Stimulated activated memory B cell treated with anti-CD40 and anti-IgM and Interleukin-4, amounts not matched to agents 10 μg/mL and 1 μg/mL and 100 μg/mL, for 72 hours (primary cell): Measurements from ENCODE around the gene ROBO1.
"Not testable (repeated sequence)": the region's sequence is repeated elsewhere in the genome, so short reads cannot be mapped to it uniquely, and the experiment has no call there.

Experiments used
- ATAC-seq: fragments of 150-1000 bp; cut with Tn5 transposase; 2 replicates; pipeline ENCODE4 v1.10.0; 2021
- H3K27ac Mint-ChIP-seq: one replicate; pipeline ENCODE4 v1.8.0; 2022; ENCODE audit warnings: mild to moderate bottlenecking, mixed read lengths
- H3K27me3 Mint-ChIP-seq: one replicate; pipeline ENCODE4 v1.8.0; 2022; ENCODE audit warnings: mixed read lengths
- H3K36me3 Mint-ChIP-seq: one replicate; pipeline ENCODE4 v1.8.0; 2022; ENCODE audit warnings: mixed read lengths
- H3K4me1 Mint-ChIP-seq: one replicate; pipeline ENCODE4 v1.8.0; 2022; ENCODE audit warnings: mixed read lengths
- H3K4me3 Mint-ChIP-seq: one replicate; pipeline ENCODE4 v1.8.0; 2022; ENCODE audit warnings: mild to moderate bottlenecking, moderate library complexity, mixed read lengths
- H3K9me3 Mint-ChIP-seq: one replicate; pipeline ENCODE4 v1.8.0; 2022; ENCODE audit warnings: mixed read lengths

ROBO1 gene

DNA sequence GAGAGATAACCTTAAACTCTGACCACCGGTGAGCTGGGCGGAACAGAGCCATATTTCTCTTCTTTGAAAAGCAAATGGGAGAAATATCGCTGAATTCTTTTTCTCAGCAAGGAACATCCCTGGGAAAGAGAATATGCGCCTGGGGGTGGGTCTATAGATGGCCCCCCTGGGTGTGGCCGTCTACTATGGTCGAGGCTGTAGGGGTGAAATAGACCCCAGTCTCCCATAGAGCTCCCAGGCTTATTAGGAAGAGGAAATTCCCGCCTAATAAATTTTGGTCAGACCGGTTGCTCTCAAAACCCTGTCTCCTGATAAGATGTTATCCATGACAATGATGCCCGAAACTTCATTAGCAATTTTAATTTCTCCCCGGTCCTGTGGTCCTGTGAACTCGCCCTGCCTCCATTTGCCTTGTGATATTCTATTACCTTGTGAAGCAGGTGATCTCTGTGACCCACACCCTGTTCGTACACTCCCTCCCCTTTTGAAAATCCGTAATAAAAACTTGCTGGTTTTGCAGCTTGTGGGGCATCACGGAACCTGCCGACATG, 441.9 kb downstream of the ROBO1 start:
- not testable (repeated sequence) for H3K9me3 Mint-ChIP-seq, H3K36me3 Mint-ChIP-seq, H3K4me1 Mint-ChIP-seq, H3K27ac Mint-ChIP-seq, ATAC-seq, H3K4me3 Mint-ChIP-seq, H3K27me3 Mint-ChIP-seq

DNA sequence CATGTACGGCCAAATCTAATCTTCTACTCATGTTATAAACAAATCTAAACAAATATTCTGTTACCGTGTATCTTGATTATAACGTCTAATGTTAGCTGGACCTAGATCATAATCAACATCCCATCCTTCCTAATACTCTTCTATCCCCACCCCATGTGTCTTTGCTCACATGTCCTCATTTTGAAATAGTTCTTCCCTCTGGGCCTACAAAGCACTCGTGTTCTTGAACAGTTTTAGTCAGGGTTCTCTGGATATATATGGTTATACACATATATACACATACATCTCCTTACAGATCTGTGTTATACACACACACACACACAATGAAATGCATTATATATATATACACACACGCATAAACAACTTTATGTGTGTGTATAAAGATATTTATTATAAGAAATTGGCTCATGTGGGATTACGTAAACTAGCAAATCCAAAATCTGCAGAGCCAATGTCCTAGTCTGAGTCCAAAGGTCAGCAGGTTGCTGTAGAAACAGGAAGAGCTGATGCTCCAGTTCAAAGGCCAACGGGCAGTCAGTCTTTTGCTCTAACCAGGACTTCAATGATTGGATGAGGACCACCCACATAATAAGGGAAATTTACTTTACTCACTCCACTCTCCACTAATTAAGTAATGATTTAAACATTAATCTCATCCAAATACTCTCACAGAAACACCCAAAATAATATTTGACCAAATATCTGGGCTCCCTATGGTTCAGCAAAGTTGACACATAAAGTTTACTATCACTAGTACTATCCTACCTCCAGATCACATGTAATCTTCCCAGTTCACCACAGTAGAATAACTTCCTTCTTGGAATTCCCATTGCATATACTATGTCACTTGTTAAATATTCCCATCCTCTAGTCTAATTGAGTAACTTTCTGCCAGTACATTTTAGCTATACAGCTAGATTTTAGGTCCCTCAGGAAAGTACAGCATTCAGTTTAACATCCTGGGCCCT, 450.0 kb downstream of the ROBO1 start:
- no peak for ATAC-seq
- Mint-ChIP-seq H3K9me3 (peaks cover 6% of the 10 kb centered on the region), H3K27ac (no peak overlapping the region), H3K36me3 (no peaks in the 10 kb centered on the region), H3K4me1 (no peaks in the 10 kb centered on the region), H3K4me3 (no peak overlapping the region), H3K27me3 (no peaks in the 10 kb centered on the region)

DNA sequence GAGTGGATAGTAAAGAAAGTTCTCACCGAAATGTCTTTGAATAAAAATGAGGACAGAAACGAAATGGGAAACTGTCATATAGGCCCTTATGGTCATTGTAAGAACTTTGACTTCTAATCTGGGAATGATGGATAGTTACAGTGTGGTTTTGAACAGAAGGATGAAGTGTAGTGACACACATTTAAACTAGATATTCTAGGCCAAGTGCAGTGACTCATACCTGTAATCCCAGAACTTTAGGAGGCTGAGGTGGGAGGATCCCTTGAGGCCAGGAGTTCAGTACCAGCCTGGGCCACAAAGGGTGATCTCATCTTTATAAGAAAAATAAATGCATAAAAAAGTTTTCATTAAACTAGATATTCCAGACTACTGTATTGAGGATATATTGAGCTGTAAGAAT, 452.8 kb downstream of the ROBO1 start:
- Mint-ChIP-seq H3K4me3 (no peak overlapping the region), H3K27me3 (no peaks in the 10 kb centered on the region), H3K36me3 (no peaks in the 10 kb centered on the region), H3K9me3 (peaks cover 6% of the 10 kb centered on the region), H3K27ac (no peak overlapping the region), H3K4me1 (no peaks in the 10 kb centered on the region)
- no peak for ATAC-seq

DNA sequence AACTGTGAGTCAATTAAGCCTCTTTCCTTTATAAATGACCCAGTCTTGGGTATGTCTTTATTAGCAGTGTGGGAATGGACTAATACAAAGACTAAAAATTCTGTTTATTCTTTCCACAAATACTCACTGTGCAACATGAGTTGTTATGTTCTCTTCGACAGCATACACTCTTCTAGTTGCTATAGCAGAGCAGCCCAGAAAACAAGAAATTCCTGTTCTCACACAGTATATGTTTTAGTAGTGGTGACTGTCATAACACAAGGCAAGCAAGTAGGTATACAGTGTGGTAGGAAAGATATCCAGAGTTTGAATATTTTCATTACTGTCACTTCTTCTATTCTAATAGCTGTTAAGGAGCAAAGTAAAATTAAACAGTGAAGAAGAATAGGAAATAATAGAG, 453.3 kb downstream of the ROBO1 start:
- Mint-ChIP-seq H3K27me3 (no peaks in the 10 kb centered on the region), H3K36me3 (no peaks in the 10 kb centered on the region), H3K27ac (no peak overlapping the region), H3K4me3 (no peak overlapping the region), H3K9me3 (peaks cover 6% of the 10 kb centered on the region), H3K4me1 (no peaks in the 10 kb centered on the region)
- no peak for ATAC-seq

DNA sequence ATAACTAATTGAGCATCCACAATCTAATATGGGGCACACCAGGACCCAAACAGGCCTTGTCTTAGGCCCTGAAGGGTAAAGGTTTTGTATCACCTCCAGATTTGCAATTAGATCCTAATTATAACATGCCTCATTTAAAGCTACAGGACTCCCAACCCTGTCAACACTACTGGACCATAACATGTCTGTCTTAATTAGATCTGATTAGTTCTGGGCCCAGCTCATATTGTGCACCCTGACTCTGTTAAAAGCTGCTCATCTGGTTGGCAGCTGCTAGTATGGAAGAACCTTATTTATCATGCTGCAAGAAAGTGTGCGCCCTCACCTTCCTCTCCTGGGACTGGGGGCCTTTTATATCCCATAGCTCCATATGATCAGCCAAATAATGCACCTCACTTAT, 457.8 kb downstream of the ROBO1 start:
- Mint-ChIP-seq H3K9me3 (no peaks in the 10 kb centered on the region), H3K27me3 (no peaks in the 10 kb centered on the region), H3K4me1 (no peaks in the 10 kb centered on the region), H3K36me3 (no peaks in the 10 kb centered on the region), H3K4me3 (no peak overlapping the region), H3K27ac (no peak overlapping the region)
- no peak for ATAC-seq

DNA sequence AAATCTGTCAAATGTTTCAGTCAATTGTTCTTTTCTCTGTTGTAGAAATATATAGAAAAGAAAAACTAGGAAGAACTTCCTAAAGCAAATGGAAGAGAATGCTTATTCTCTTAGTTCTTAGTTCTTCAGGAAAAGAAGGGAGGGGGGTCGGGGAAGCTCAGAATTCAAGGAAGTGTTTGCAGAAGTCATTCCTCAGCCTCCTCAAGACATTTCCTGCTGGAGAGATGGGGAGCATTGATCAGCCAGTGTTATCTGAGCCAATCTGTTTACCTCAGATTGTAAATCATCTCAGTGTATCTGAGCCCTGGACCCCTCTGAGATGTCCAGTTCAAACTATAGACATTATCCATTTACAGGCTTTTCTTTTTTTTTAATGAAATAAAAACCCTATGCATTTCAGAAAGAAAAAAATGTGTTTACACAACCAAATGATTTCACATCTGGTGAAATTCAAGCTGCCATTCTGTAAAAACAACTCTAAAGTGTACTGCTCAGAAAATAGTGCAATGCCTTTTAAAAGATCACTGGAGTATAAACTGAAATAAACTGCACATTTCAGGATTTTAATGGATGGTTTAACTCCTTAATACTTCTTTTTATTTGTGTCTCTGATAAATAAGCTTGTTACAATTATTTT, 460.7 kb downstream of the ROBO1 start:
- ATAC-seq, result no peak
- H3K4me3 Mint-ChIP-seq, result no peak overlapping the region

DNA sequence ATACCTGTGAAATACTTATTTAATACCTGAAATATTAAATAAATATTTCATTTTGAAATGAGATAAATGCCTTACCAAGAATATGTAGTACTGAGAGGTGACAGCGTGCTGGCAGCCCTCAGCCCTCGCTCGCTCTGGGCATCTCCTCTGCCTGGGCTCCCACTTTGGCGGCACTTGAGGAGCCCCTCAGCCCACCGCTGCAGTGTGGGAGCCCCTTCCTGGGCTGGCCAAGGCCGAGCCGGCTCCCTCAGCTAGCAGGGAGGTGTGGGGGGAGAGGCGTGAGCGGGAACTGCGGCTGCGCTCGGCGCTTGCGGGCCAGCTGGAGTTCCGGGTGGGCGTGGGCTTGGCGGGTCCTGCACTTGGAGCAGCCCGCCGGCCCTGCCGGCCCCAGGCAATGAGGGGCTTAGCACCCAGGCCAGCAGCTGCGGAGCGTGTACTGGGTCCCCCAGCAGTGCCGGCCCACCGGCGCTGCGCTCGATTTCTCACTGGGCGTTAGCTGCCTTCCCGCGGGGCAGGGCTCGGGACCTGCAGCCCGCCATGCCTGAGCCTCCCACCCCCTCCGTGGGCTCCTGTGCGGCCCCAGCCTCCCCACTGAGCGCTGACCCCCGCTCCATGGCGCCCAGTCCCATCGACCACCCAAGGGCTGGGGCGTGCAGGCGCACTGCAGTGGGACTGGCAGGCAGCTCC, 467.7 kb downstream of the ROBO1 start:
- not testable (repeated sequence) for H3K27me3 Mint-ChIP-seq, H3K9me3 Mint-ChIP-seq, H3K4me1 Mint-ChIP-seq, H3K36me3 Mint-ChIP-seq, ATAC-seq, H3K4me3 Mint-ChIP-seq, H3K27ac Mint-ChIP-seq

More for the DNA sequence above, 460.7 kb downstream of the ROBO1 start:
- Mint-ChIP-seq H3K27ac (no peak overlapping the region), H3K9me3 (no peaks in the 10 kb centered on the region), H3K27me3 (no peaks in the 10 kb centered on the region), H3K4me1 (no peaks in the 10 kb centered on the region), H3K36me3 (no peaks in the 10 kb centered on the region)

DNA sequence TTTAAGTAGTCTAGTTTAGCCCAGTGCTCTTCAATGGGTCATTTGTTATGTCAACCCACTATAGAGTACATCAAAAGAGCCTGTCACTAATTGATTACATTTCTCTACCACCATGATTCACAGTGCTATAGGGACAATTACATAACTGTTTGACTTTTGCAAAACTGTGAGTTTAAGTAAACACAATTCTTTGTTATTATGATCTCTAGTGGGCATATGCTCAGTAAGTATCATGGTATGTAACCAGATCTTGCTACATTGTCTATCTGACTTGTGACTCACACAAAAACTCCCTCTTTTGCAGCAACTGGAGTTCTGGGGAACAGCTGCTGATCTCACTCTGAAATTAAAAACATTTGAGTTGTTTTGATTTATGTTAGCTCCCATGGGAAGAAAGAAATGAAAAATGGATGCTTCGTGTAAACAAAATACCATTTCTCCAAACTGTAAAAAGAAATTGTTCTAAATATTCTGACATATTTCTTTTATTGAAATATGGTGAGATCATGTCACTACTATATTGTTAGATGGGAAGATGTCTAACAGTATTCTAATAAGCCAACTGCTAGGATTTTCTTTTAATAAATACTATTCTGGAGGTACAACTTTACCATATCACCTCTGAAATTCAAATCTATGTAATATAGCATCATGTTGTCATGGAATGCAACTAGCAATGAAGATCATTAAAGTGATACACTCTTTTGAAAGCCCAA, 470.4 kb downstream of the ROBO1 start:
- Mint-ChIP-seq H3K36me3 (no peaks in the 10 kb centered on the region), H3K27ac (no peak overlapping the region), H3K4me3 (no peak overlapping the region), H3K9me3 (peaks cover 12% of the 10 kb centered on the region), H3K4me1 (no peaks in the 10 kb centered on the region), H3K27me3 (no peaks in the 10 kb centered on the region)
- no peak for ATAC-seq

DNA sequence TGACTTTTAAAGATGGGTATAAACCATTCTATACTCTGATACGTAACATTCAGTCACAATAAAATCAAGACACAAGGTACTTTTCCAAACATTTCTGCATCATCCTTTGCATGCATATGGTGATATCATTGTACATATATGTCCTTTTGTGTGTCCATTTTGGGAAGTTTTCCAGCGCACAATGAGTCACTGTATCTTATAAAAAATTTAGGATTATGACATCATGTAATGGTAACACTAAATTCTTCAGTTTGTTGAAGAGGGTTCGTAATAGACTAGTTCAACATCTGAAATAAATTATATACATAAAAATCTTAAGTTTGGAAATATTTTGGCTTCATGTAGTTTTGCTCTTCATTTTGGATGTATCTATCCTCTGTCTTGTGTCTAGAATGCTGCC, 480.9 kb downstream of the ROBO1 start:
- H3K9me3 Mint-ChIP-seq, result no peaks in the 10 kb centered on the region
- no peak overlapping the region for H3K27ac Mint-ChIP-seq
- no peak overlapping the region for H3K4me3 Mint-ChIP-seq
- ATAC-seq, result no peak
- no peaks in the 10 kb centered on the region for H3K4me1 Mint-ChIP-seq
- no peaks in the 10 kb centered on the region for H3K36me3 Mint-ChIP-seq
- H3K27me3 Mint-ChIP-seq, result no peaks in the 10 kb centered on the region

DNA sequence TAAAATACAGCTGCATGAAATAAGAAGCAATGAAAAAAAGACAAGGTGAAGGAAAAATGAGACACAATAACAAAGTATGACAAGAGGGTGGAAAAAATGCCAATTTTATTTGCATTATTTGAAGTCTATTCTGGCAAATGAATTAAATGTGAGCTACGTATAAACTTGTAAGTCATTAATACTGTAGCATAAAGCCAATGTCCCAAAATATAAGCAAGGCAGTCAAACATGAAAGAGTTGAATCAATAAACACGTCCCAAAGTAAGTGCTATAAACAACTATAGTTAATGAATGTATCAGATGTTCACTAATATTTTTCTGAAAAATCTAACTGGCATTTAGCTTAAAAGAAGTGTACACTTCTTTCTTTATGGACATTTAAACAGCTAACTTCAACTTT, 481.9 kb downstream of the ROBO1 start:
- no peak overlapping the region for H3K27ac Mint-ChIP-seq

DNA sequence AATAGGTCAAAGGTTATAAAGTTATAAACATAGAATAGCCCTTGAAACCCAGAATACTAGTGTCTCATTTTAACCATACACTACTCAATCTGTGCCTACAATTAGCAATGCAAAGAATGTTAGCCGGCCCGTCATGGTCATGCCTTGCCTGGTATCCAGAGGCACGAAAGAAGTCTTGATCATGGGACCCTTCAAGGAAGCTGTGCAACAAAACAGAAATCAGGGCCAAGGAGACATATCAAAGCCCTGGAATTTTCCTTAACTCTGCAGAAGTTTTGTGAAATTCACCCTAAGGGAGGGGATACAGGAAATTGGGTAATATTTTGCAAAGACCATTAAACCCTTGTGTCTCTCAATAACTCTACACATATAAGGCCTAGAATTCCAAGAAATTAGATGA, 482.4 kb downstream of the ROBO1 start:
- Mint-ChIP-seq H3K27me3 (no peaks in the 10 kb centered on the region), H3K4me1 (no peaks in the 10 kb centered on the region), H3K36me3 (no peaks in the 10 kb centered on the region), H3K9me3 (no peaks in the 10 kb centered on the region), H3K27ac (no peak overlapping the region), H3K4me3 (no peak overlapping the region)
- ATAC-seq, result no peak

More for the DNA sequence above, 481.9 kb downstream of the ROBO1 start:
- Mint-ChIP-seq H3K4me3 (no peak overlapping the region), H3K27me3 (no peaks in the 10 kb centered on the region), H3K4me1 (no peaks in the 10 kb centered on the region), H3K9me3 (no peaks in the 10 kb centered on the region), H3K36me3 (no peaks in the 10 kb centered on the region)
- ATAC-seq, result no peak

DNA sequence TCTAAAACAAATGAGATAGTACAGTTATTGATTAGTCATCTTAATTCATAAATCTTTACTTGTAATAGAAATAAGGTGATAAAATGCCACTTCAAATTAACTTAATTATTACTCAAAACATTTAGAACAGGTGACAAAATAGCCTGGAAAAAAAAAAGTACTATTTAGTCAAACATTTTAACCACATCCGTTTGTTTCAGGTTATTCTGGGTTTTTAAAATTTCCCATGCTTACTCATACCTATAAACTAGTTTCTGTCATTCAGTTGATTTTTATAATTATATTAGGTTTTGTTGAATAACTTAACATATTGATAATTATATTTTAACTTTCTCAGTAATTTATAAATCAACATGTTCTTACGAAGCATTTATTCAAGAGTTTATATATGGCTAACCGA, 483.0 kb downstream of the ROBO1 start:
- H3K4me1 Mint-ChIP-seq, result no peaks in the 10 kb centered on the region
- no peak for ATAC-seq
- H3K9me3 Mint-ChIP-seq, result peaks cover 3% of the 10 kb centered on the region
- no peak overlapping the region for H3K27ac Mint-ChIP-seq
- H3K4me3 Mint-ChIP-seq, result no peak overlapping the region
- H3K36me3 Mint-ChIP-seq, result no peaks in the 10 kb centered on the region
- no peaks in the 10 kb centered on the region for H3K27me3 Mint-ChIP-seq

DNA sequence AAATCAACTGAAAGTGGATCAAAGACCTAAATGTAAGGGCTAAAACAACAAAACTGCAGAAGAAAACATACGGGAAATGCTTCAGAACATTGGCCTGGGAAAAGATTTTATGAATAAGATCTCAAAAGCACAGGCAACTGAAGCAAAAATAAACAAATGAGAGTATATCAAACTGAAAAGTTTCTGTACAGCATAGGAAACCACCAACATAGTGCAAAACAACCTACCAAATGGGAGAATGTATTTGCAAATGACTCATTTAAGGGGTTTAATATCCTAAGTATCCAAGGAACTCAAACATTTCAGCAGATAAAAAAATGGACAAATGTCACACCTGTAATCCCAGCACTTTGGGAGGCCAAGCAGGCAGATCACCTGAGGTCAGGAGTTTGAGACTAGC, 489.1 kb downstream of the ROBO1 start:
- H3K4me1 Mint-ChIP-seq, result no peaks in the 10 kb centered on the region
- no peak overlapping the region for H3K27ac Mint-ChIP-seq
- no peak overlapping the region for H3K4me3 Mint-ChIP-seq
- H3K36me3 Mint-ChIP-seq, result no peaks in the 10 kb centered on the region
- ATAC-seq, result no peak
- peaks cover 3% of the 10 kb centered on the region for H3K9me3 Mint-ChIP-seq
- H3K27me3 Mint-ChIP-seq, result no peaks in the 10 kb centered on the region

DNA sequence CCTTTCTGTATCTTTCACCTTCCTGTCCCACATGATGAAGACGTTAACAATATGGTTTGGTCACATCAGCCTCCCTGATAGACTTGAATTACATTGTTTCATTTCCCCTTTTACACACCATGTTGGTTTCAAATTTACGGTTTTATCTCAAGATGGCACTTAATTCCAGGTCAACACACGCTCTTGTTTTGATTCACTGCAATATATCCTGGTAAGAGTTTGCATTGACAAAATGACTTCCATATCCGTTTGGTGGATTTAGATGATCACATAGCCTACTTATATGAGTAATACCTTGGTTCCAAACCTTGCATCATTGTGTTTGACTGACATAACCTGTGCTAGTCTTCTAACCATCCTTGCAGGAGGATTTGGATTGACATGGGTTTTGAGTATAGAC, 499.4 kb downstream of the ROBO1 start:
- Mint-ChIP-seq H3K9me3 (peaks cover 8% of the 10 kb centered on the region), H3K27me3 (no peaks in the 10 kb centered on the region), H3K4me1 (no peaks in the 10 kb centered on the region), H3K36me3 (no peaks in the 10 kb centered on the region), H3K27ac (no peak overlapping the region), H3K4me3 (no peak overlapping the region)
- no peak for ATAC-seq

DNA sequence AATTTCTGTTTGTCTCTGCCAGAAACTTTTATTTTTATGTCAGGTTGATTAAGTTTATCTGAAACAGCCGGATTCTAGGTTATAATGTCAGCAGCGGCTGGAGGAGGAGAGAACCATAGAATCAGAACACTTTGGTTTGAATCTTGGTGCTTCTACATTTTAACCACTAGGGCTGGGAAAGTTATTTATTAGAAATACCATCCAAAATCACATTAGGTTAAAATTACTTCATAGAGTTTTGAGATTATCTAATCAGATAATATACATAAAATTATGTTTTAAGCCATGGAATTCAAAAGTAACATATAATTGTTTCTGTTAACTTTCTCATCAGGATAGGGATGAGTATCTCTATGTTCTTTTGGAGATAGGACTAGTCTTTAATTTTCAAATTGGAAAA, 502.9 kb downstream of the ROBO1 start:
- H3K4me1 Mint-ChIP-seq, result no peaks in the 10 kb centered on the region
- H3K36me3 Mint-ChIP-seq, result no peaks in the 10 kb centered on the region
- H3K4me3 Mint-ChIP-seq, result no peak overlapping the region
- H3K9me3 Mint-ChIP-seq, result peaks cover 6% of the 10 kb centered on the region
- no peak overlapping the region for H3K27ac Mint-ChIP-seq
- no peak for ATAC-seq
- no peaks in the 10 kb centered on the region for H3K27me3 Mint-ChIP-seq
